Midbrain (tissue), 1 donor: ENCODE results near the gene SETD1A.
"Not testable (repeated sequence)": the region's sequence is repeated elsewhere in the genome, so short reads cannot be mapped to it uniquely, and the experiment has no call there.

ENCODE experiments used
- DNase-seq: peaks from one replicate; lab custom pipeline; 2025; lab: John Stamatoyannopoulos, UW

Gene SETD1A

DNA sequence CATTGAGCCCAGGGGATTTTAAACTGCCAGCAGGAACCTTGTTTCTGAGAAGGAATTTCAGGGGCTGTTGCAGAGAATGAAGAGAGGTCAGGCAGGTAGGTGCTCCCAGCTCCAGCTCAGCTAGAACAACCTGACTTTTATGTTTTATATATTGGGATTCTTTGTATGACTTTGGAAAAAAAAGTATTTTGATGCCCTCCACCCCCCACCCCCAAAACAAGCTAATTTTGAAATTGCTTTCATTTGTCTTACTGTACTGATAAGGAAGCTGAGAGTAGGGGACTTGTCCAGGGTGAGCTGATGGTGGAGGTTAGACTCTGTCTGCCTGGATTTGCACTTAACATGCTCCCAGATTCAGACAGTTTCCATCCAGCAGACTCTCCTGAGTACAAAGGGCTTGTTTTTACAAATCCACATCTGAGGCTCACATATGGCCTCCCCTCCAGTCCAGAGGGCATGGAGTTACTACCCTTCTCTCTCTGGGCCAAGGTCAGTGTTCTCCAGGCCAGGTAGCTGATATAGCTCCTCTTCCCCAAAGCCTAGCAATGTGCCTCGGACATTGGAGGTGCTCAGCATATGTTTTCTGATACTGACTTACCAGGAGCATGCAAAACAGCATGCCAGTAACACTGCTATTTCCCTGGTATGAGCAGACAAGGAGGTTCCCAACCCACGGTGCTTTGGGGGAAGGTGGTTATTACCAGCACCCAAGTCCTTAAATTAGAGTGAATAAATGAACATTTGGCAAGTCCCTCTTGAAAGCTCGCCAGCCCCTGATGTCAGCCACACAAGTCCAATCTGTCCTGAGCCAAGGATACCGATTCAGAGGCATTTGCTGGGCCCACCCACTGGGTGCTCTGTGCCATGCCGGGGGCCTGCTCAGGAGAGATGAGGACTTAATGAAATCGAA lies 41.6 kb downstream of the SETD1A start:
- DNase-seq = no peak

DNA sequence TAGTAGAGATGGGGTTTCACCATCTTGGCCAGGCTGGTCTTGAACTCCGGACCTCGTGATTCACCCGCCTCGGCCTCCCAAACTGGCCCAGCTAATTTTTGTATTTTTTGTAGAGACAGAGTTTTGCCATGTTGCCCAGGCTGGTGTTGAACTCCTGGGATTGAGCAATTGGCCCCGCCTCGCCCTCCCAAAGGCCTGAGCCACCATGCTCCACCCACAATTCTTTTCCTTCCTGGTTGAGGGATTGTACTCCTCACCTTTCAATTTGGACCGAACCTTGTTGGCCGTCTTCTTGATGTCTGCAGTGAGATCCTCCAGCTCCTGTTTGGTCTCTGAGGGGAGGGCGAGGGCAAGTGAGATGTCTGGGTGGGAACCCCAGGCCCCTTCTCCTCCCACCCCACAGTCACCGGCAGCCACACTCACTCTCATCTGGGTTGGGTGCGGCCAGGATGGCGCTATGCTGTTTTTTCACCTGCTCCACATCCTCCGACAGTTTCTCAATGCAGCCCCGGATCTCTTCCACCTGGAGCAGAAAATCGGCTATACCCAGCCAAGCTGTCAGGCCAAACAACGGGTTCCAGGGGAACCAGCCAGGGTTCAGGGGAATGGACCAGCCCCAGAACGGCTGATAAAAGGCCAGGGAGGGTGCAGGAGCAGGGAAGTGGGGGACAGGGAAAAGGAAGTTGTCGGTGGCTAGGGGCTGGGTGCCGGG lies 43.3 kb downstream of the SETD1A start:
- no peak for DNase-seq

DNA sequence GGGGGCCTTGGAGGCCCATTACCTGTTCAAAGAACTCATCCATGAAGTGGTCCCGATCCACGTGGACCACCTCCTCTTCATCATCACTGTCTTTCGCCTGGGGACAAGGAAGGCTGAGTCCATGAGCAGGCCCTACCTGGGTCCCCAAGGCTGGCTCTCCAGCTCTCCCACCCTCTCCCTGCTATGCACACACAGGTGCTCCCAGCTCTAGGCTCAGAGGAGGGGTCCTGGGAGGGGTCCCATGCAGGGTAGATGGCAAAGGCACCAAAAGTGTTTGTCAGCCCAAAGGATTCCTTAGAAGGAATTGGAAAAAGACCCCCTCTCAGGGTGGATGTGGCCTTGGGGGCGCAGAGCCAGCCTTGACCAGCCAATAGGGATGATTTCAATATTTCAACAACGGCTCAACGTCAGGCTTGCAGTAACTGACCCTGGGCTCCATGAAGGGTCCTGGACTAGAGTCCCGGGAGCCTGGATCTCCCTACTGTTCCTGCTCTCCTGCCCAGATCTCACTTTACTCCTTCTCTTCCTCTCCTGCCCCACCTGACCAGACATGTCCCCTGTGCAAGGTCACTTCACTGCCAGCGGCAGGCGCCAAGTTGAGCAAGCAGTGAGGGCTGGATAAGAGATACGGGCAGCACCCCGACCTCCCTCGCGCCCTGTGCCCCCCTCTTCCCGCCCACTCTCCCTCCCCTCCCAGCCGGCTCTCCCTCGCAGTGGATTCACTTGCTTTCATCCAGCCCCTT lies 44.1 kb downstream of the SETD1A start:
- DNase-seq = no peak

DNA sequence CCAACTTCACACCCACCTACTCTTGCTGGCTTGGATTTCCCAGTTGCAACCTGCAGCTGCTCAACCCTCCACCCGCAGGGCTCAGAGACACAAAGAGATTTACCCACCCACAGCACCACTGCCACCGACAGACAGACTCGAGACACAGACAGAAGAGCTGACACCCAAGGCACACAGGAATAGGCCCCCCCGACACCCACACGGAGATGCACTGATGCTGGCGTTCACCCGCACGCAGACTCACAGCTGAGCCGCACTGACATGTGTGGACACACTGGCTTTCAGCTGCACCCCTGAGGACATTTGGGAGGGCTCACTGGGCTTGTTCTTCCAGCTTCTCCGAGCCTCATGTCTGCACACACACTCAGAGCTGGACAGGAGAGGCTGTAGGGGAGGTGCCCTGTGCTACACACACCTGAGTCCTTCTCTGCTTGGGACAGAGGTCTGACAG lies 44.7 kb downstream of the SETD1A start:
- no peak for DNase-seq

DNA sequence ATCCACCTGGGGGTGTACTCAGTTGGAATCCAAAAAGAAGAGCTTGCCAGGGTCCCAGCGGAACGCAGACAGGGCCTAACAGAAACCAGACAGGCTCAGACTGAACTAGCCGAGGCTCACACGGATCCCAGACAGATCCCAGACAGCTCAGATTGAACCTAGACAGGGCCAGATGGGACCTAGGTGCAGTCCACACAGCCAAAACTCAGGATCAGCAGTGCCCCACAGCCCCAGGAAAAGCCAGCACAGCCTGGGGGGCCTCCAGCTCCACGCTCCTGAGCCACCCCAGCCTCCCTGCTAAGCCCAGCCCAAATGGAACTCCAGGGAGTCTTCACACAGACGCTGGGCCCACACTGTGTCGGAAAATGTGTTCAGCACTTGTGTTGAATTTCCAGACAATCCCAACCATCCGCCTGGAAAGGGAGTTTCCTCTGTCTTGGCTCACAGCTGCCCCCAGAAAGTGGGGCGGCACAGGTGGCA lies 45.3 kb downstream of the SETD1A start:
- DNase-seq = no peak

DNA sequence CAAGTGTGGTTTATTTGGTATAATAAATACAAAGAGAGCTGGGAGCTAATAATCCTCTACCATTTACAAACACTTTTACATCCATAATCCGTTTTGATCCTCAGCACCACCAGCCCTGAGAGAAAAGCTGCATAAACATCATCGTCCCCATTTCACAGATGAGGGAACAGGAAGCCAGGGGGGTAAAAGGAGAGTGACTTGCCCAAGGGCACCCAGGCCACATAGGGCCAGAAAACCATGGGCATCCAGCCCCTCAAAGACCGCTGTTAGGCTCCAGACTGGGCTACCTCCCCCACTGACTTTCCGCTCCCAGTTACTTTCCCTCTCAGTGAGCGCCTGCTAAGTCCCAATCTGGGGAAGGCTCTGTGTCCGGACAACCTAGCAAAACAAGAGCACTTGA lies 46.2 kb downstream of the SETD1A start:
- no peak for DNase-seq

DNA sequence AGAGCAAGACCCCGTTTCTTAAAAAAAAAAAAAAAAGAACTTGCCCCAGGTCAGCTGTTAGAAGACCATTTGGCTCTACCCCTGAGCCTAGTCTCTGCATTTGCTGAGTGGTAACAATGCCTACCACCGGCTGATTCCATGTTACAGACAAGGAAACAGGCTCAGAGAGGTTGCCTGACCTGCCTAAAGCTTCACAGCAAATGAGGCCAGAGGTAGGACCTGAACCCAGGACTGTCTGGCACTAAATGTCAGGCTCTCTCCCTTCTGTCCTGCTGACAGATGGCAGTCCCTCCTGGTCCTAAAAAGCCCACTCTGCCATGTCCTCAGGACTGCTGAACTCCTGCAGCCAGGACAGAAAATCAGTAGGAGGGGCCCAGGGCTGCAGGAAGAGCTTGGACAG lies 47.1 kb downstream of the SETD1A start:
- DNase-seq = no peak

DNA sequence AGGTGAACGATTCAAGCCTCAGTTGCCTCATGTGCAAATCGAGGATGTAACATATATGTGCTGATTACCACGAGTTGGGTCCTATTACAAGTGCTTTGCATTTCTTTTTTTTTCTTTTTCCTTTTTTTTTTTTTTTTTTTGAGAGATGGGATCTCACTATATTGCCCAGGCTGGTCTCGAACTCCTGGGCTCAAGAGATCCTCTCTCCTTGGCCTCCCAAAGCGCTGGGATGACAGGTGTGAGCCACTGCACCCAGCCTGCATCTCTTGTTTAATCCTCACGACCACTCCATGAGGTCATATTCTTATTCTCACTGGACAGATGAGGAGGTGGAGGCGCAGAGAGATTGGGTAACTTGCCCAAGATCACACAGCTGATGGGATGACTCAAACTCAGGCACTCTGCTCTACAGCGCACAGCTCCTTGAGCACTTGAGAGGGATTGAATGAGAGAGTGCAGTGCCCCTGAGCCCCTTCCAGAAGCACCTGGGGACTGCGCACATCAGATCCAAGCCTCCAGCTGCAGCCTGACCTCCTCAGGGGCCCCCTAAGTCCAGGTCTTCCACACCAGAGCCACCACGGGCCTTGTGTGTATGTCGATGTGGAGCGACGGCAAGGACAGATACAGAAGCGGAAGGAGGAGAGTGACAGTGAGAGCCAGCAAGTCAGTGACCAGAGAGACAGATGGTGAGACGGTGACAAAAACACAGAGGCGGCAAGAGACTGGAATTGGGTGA lies 48.0 kb downstream of the SETD1A start:
- DNase-seq = no peak

DNA sequence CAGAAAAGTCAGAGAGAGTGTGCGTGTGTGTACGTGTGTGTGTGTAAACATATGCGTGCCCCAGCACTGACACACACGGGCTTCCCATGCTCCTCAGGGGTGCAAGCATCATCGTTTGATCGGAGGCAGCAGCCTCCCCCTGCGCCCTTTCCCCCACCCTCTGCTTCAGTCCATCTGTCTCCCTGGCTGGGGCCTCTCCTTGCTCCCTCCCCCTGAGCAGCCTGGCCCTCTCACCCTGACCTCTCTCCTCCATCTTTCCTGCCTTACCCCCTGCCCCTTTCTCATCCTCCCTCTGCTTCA lies 48.5 kb downstream of the SETD1A start:
- DNase-seq = no peak

DNA sequence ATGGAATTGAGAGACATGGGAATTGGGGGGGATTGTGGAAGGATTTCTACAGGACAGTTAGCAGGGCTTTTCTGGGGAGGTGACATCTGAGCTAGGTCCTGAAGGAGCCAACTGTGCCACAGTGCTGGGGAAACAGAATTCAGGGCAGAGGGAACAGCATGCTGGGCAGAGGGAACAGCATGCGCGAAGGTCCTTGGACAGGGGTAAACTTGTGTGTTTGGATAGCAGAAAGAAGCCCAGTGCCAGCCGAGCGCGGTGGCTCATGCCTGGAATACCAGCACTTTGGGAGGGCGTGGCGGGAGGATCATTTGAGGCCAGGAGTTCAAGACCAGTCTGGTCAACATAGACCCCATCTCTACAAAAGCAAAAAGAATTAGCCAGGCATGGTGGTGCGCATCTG lies 49.0 kb downstream of the SETD1A start:
- no peak for DNase-seq

DNA sequence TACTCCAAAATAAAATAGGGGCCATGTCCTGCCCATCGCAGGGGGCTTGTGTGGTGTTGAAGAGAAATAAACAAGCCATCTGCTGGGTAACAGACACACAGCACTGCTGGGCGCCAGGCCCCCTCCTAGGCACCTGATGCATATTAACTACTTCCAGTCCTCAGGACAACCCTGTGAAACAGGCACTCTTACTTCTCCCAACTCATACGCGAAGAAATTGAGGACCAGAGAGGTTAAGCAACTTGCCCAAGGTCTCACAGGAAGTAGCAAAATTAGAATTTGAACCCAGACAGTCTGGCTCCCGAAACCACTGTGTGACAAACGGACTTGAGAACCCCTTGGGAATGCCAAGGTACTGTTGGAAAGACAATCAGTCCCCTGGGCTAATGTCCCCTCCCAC lies 50.1 kb downstream of the SETD1A start:
- DNase-seq = no peak

DNA sequence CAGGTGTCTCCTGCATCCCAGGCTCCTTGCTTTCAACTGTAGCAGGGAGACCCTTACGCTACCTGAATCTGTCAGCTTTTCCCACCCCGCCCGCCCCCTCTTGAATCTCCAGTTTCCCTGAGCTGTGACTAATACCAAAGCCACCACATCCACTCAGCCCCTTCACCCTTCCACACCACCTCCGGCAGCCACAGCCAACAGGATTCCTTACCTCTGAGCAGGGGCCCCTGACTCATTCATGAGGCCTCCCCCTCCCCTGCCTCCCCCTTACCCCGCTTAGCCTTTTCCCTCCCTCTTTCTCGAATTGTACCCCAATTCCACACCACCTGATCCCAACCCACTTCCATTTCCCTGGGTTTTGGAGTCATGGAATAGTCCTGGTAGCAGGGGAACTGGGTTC lies 50.6 kb downstream of the SETD1A start:
- DNase-seq = no peak

DNA sequence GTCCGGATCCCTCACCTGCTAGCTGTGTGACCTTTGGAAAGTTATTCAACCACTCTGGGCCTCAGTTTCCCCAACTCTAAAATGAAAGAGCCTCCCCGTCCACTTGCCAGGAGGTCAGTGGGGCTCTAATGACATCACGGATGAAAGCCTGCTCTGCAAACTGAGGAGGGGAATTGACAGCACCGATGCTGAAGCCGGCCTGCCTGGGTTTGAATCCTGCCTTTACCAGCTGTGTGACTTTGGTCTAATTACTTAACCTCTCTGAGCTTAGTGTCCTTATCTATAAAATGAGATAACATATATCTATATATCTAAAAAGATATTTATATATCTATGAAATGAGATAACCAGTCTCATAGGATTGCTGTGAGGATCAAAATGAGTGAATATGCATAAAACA lies 51.0 kb downstream of the SETD1A start:
- no peak for DNase-seq

DNA sequence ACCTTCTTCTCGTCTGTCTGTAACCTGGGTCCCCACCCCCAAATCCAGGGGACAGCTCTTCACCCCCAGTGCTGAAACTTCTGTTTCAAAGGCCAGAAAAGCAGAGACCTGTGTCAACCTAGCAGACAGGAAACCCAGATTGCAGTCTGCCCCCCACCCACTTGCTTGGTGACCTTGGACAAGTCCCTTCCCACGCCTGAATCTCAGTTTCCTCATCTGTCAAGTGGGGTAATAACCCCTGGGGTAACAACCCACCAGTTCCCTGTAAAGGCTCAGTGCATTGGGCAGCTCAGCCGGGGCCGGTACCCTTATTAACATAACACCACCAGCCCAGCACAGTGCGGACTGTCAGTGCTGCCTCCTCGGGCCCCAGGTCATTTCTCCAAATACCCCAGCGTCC lies 51.6 kb downstream of the SETD1A start:
- no peak for DNase-seq

DNA sequence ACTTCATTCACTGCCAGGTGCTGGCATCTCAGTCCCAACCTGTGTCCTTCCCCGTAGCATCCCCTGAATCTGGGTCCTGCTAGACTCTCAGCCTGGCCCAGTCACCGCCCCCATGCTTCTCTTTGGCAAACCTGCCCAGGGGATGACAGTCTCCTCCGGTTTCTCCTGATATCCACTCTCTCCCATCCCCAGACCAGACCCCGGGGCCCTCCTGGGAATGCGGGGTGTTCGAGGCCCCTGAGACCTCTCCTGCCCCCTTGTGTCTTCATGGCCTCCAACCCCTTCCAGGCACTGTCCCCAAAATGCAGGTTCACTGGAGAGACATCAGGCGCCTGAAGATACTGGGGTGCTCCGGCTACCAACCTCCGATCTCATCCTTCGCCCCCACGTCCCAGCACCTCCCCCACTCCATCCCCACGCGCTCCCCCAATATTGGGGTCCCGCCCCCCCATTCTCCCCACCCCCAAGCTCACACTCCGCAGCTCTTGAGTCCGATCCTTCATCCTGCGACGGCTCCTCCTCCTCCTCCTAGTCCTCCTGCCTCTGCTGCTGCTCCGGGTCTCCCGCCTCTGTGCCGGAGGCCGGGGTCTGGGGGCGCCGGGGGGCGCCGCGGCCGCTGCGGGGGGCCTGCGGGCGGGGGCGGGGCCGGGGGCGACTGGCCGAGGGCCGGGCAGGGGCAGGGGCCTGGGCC lies 52.5 kb downstream of the SETD1A start:
- DNase-seq = no peak

DNA sequence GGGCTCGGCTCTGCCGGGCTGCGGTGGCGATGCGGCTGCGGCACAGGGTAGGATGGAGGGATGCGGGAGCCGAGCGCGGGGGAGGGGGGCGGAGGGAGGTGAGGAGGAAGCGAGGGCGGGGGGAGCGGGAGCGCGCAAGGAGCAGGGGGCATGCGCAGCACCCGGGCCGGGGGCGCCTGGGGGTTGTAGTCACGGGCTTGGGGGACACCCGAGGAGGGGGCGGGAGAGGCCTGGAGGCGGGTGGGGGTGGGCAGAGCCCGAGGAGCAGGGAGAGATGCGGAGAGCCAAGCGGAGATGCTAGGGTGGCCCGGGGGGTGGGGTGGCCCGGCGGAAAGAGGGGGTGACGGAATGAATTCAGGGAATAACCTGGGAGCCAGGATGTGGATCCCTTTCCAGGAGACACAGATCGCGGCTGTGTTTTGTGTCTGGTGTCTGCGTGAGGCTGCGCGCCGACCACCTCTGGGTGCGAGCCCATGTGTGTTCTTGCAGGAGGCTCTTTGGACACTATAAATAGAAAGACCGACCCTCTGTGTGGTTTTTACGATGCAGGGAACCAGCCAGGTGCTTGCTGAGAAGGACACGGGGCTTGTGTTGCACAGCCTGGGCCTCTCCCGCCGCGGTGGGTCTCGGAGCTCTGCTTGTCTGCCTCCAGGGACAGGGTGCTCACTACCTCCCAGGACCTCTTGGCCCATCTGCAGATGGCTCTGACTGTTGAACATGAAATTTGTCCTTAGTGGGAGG lies 53.2 kb downstream of the SETD1A start, which contains the start of gene STX1B:
Gene STX1B (minus strand): TSS at position 54 of the 741 bp plus-strand sequence. CDS start 242 bp downstream, outside the sequence.
- peak; percentile 4 for DNase-seq

DNA sequence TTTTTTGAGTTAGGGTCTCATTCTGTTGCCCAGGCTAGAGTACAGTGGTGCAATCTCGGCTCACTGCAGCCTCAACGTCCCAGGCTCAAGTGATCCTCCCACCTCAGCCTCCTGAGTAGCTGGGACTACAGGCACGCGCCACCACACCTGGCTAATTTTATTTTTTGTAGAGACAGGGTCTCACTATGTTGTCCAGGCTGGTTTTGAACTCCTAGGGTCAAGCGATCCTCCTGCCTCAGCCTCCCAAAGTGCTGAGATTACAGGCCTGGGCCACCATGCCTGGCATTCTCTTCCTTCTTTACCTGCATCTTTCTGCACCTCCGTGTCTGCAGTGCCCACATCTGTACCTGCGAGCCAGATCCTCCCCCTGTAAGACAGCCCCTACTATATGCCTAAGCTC lies 54.3 kb downstream of the SETD1A start:
- not testable (repeated sequence) for DNase-seq

DNA sequence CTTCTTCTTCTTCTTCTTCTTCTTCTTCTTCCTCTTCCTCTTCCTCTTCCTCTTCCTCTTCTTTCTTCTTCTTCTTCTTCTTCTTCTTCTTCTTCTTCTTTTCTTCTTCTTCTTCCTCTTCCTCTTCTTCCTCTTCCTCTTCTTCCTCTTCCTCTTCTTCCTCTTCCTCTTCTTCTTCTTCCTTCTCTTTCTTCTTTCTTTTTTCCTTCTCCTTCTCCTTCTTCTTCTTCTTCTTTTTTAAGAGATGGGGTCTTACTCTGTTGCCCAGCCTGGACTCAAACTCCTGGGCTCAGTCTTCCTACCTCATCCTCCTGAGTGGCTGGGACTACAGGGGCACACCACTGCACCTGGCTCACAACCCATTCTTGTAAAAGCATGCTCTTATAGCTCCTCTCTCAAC lies 55.7 kb downstream of the SETD1A start:
- not testable (repeated sequence) for DNase-seq

DNA sequence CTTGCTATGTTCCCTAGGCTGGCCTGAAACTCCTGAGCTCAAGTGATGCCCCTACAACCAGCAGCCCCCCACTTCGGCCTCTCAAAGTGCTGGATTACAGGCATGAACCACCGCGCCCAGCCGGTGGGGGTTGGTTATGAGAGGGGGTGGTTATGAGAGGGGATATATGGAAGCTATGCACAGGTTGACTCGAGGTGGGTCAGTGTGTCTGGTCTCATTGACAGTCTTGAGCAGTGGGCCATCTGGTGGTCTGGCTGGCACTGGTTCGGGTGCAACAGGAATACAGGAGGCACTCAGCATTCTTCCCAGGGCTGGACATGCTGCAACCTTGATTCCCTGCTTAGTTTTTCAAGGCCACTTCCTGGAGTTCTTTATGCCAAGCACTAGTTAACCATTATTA lies 58.5 kb downstream of the SETD1A start:
- no peak for DNase-seq

DNA sequence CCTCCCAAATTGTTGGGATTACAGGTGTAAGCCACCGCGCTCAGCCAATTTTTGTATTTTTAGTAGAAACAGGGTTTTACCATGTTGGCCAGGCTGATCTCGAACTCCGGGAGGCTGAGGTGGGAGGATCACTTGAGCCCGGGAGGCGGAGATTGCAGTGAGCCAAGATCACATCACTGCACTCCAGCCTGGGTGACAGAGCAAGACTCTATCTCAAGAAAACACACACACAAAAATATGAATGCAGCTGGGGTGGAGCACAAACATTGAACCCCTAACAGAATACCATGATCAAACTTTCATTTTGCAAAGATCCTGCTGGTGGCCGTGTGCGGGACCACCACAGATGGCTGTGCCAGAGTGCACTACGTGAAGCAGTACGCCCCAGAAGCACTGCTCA lies 60.2 kb downstream of the SETD1A start:
- not testable (repeated sequence) for DNase-seq
